GM23248 (cell line): ENCODE data around the gene PCDH11Y.
"Not testable (repeated sequence)": the region's sequence is repeated elsewhere in the genome, so short reads cannot be mapped to it uniquely, and the experiment has no call there.

Experiments used
- EZH2 ChIP-seq: fragments of 200-600 bp; sonication (generic); IDR thresholded peaks from 2 replicates; pipeline ENCODE4 v1.6.1; 2018; ENCODE audit warnings: antibody characterized with exemption, mild to moderate bottlenecking; ENCODE audit not compliant: insufficient read depth, poor library complexity, severe bottlenecking
- EZH2phosphoT487 ChIP-seq: fragments of 200-600 bp; sonication (generic); IDR thresholded peaks from 2 replicates; pipeline ENCODE4 v1.6.1; 2018; ENCODE audit warnings: antibody characterized with exemption, moderate library complexity, mild to moderate bottlenecking, low read depth; ENCODE audit not compliant: insufficient read depth

DNA sequence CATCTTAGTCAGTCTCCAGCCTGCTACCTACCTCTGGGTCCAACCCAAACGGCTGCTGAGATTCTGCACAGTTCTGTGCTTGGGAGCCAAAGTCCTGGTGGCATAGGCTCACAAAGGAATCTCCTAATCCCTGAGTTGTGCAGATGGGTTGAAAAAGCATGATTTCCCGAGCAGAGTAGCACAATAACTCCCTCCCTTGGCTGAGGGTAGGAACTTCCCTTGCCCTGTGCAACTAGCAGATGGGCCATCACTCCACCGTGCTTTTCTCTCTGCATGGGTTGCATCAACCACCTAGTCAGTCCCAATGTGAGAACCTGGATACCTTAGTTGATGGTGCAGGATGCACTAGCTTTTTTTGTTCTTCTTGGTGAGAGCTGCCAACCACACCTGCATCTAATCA, 82.9 kb downstream of the PCDH11Y start:
- not testable (repeated sequence) for TF ChIP-seq EZH2, EZH2phosphoT487
